OCI-LY1 (cell line): ENCODE measurements around the gene FNDC4.

Experiments
- EZH2 ChIP-seq: fragments of 200-600 bp; sonication (generic), shearing (Covaris generic); IDR thresholded peaks from 2 replicates; pipeline ENCODE4 v1.8.0; 2017; ENCODE audit warnings: borderline replicate concordance, mixed run types, mild to moderate bottlenecking, antibody characterized with exemption, low read length, moderate library complexity, mixed read lengths
- TF ChIP-seq, protein P1 (sequence below): fragments of 200-600 bp; sonication (generic), shearing (Covaris generic); IDR thresholded peaks from 2 replicates; pipeline ENCODE4 v1.5.1; 2017; ENCODE audit warnings: mild to moderate bottlenecking, antibody characterized with exemption, low read length, moderate library complexity, mixed read lengths

DNA sequence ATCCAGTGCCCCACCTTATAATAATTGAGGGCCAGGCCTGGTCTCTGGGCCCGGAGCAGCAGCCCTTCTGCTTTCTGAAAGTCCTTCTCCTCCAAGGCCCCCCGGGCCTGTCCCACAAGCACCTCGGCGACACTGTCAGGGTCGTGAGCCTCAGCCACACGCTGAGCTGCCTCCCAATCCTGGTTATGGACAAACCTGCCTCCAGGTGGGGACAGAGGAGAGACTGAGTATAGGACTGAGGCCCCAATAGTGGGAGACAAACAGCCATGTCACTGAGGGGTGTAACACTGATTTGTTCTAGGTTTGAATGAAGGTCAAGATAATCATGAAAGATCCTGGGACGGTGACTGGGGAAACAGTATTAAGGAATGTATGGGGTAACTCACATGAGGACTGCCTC lies 41.0 kb downstream of the FNDC4 start:
- TF ChIP-seq, protein P1, sequence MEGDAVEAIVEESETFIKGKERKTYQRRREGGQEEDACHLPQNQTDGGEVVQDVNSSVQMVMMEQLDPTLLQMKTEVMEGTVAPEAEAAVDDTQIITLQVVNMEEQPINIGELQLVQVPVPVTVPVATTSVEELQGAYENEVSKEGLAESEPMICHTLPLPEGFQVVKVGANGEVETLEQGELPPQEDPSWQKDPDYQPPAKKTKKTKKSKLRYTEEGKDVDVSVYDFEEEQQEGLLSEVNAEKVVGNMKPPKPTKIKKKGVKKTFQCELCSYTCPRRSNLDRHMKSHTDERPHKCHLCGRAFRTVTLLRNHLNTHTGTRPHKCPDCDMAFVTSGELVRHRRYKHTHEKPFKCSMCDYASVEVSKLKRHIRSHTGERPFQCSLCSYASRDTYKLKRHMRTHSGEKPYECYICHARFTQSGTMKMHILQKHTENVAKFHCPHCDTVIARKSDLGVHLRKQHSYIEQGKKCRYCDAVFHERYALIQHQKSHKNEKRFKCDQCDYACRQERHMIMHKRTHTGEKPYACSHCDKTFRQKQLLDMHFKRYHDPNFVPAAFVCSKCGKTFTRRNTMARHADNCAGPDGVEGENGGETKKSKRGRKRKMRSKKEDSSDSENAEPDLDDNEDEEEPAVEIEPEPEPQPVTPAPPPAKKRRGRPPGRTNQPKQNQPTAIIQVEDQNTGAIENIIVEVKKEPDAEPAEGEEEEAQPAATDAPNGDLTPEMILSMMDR, result no peak
- no peak for TF ChIP-seq EZH2
